Suprapubic skin (tissue), 4 donors: Measurements from ENCODE around the gene NEK2.

Experiments used
- CTCF ChIP-seq, 2 donors: fragments of 200-600 bp in 1 of 2; fragments of 450-650 bp in 1 of 2; sonication (generic) in 1 of 2; IDR thresholded peaks; one replicate each; pipeline ENCODE4 v1.5.1; 2016 to 2019; ENCODE audit warnings: antibody characterized with exemption in 2 of 2, mild to moderate bottlenecking in 1 of 2, moderate library complexity in 1 of 2
- EP300 ChIP-seq: sonication (generic); formaldehyde crosslinking; IDR thresholded peaks from one replicate; pipeline ENCODE4 v1.6.1; 2017; ENCODE audit warnings: antibody characterized with exemption
- POLR2A ChIP-seq, 2 donors: fragments of 450-650 bp; IDR thresholded peaks; one replicate each; pipeline ENCODE4 v1.6.1; 2017; ENCODE audit warnings: antibody characterized with exemption in 2 of 2, mild to moderate bottlenecking in 2 of 2, moderate library complexity in 2 of 2
- POLR2AphosphoS5 ChIP-seq, 3 donors: sonication (generic); formaldehyde crosslinking; IDR thresholded peaks; one replicate each; pipeline ENCODE4 v1.6.1; 2017; ENCODE audit warnings: antibody characterized with exemption in 3 of 3

- TF ChIP-seq CTCF (IDR thresholded peaks at IDR 0.05) = no peak
- TF ChIP-seq POLR2AphosphoS5 (IDR thresholded peaks at IDR 0.05) = no peak
- no peak for TF ChIP-seq EP300
- TF ChIP-seq POLR2A (IDR thresholded peaks at IDR 0.05) = no peak
Measured at GRCh38 chr1:211713231-211713630, 37.8 kb upstream of the NEK2 start.
